ENCODE data around the gene AGAP3. TPM values are rescaled to one million over a fixed set of nuclear protein-coding genes. Genes with fewer than 3 reads are reported as not detected.

Gene AGAP3
- total and polyA plus RNA-seq, 2 donors (not counting 1 experiment from before 2014, with no cell fraction given), result 21.1 to 22.3 TPM

GRCh38 chr7:151101621-151102396 lies 15.5 kb downstream of the AGAP3 start:
- TF ChIP-seq EZH2 (IDR thresholded peaks at IDR 0.05; ENCODE audit: borderline replicate concordance, insufficient read depth, low read depth, low read length, poor library complexity, severe bottlenecking), result no peak
- TF ChIP-seq CTCF (IDR thresholded peaks at IDR 0.05), result no peak
- H4K20me1 ChIP-seq (ENCODE audit: control insufficient read depth, insufficient read depth, low read length, poor library complexity, severe bottlenecking), result no peaks in the 10 kb centered on the region

GRCh38 chr7:151102991-151103390 lies 16.7 kb downstream of the AGAP3 start:
- Mint-ChIP-seq H3K9me3 (ENCODE audit: insufficient read depth) (no peaks in the 10 kb centered on the region), H3K27ac (no peak overlapping the region), H3K4me3 (no peak overlapping the region), H3K27me3 (peaks cover 10% of the 10 kb centered on the region), H3K4me1 (no peaks in the 10 kb centered on the region)
- no peak overlapping the region for H3K27ac ChIP-seq (ENCODE audit: low read length in 2 of 2)
- no peak for DNase-seq
- WGBS (ENCODE audit: insufficient coverage), result 71% methylated on average over 3 of the region's 3 CpGs
- no peak overlapping the region for H3K4me3 ChIP-seq (ENCODE audit: control extremely low read depth in 1 of 5, extremely low read depth in 1 of 5, insufficient read depth in 1 of 5, low read depth in 2 of 5, low read length in 4 of 5)
- no peak overlapping the region for H3K9ac ChIP-seq (ENCODE audit: low read length)
- POLR2A ChIA-PET, result no interaction called here
- no peak overlapping the region for H2AFZ ChIP-seq (ENCODE audit: insufficient read depth, low read depth, low read length, poor library complexity, severe bottlenecking)
- no peaks in the 10 kb centered on the region for H3K4me1 ChIP-seq (ENCODE audit: control insufficient read depth in 2 of 2, insufficient read depth in 2 of 2, low read length in 2 of 2)
- H3K36me3 ChIP-seq (replicated peaks in 1 of 2; ENCODE audit: control extremely low read depth in 1 of 2, control insufficient read depth in 1 of 2, extremely low read depth in 1 of 2, insufficient read depth in 2 of 2, low read length in 1 of 2), result no peaks in the 10 kb centered on the region
- no peak for ATAC-seq (ENCODE audit: low read depth)
- peaks cover 0 to 2% (median 0%) of the 10 kb centered on the region in 4 experiments for H3K27me3 ChIP-seq (replicated peaks in 1 of 4; ENCODE audit: control extremely low read depth in 1 of 4, control insufficient read depth in 3 of 4, insufficient read depth in 4 of 4, low read length in 3 of 4)
- H3K9me3 ChIP-seq (ENCODE audit: control extremely low read depth in 1 of 3, control insufficient read depth in 2 of 3, insufficient read depth in 1 of 3, low read length in 2 of 3), result no peaks in the 10 kb centered on the region
- H4K20me1 ChIP-seq (ENCODE audit: control insufficient read depth, insufficient read depth, low read length, poor library complexity, severe bottlenecking), result no peaks in the 10 kb centered on the region
- CTCF ChIA-PET, result interaction anchor here (1.2 kb wide), 1 partner anchor 21 kb away, joined by 5 read pairs; no protein-coding TSS in a partner anchor
- no peaks in the 10 kb centered on the region for H3K79me2 ChIP-seq (ENCODE audit: control insufficient read depth, insufficient read depth, low read length)
- TF ChIP-seq EZH2 (IDR thresholded peaks at IDR 0.05; ENCODE audit: borderline replicate concordance, insufficient read depth, low read depth, low read length, poor library complexity, severe bottlenecking) (no peak), CTCF (IDR thresholded peaks at IDR 0.05) (no peak)
- intact Hi-C loops (cut with micrococcal nuclease), result no loop called here
- no peak overlapping the region for H3K4me2 ChIP-seq (replicated peaks; ENCODE audit: low read depth, low read length, poor library complexity, severe bottlenecking)

More at GRCh38 chr7:151101621-151102396, 15.5 kb downstream of the AGAP3 start:
- no peaks in the 10 kb centered on the region for H3K9me3 Mint-ChIP-seq (ENCODE audit: insufficient read depth)
- H3K4me3 ChIP-seq (ENCODE audit: control extremely low read depth in 1 of 5, extremely low read depth in 1 of 5, insufficient read depth in 1 of 5, low read depth in 2 of 5, low read length in 4 of 5), result no peak overlapping the region
- no peaks in the 10 kb centered on the region for H3K4me1 Mint-ChIP-seq
- ATAC-seq (ENCODE audit: low read depth) (no peak), DNase-seq (no peak)
- H3K27me3 ChIP-seq (replicated peaks in 1 of 4; ENCODE audit: control extremely low read depth in 1 of 4, control insufficient read depth in 3 of 4, insufficient read depth in 4 of 4, low read length in 3 of 4), result peaks cover 0 to 2% (median 0%) of the 10 kb centered on the region in 4 experiments
- no peak overlapping the region for H3K27ac ChIP-seq (ENCODE audit: low read length in 2 of 2)
- H3K9ac ChIP-seq (ENCODE audit: low read length), result no peak overlapping the region
- intact Hi-C loops (cut with micrococcal nuclease), result no loop called here
- no peak overlapping the region for H3K27ac Mint-ChIP-seq
- no peak overlapping the region for H3K4me2 ChIP-seq (replicated peaks; ENCODE audit: low read depth, low read length, poor library complexity, severe bottlenecking)
- peaks cover 10% of the 10 kb centered on the region for H3K27me3 Mint-ChIP-seq
- no peak overlapping the region for H2AFZ ChIP-seq (ENCODE audit: insufficient read depth, low read depth, low read length, poor library complexity, severe bottlenecking)
- H3K4me1 ChIP-seq (ENCODE audit: control insufficient read depth in 2 of 2, insufficient read depth in 2 of 2, low read length in 2 of 2), result no peaks in the 10 kb centered on the region
- ChIA-PET POLR2A (no interaction called here), CTCF (interaction anchor here (1.0 kb wide), 1 partner anchor 9 kb away, joined by 3 read pairs; no protein-coding TSS in a partner anchor)
- H3K36me3 ChIP-seq (replicated peaks in 1 of 2; ENCODE audit: control extremely low read depth in 1 of 2, control insufficient read depth in 1 of 2, extremely low read depth in 1 of 2, insufficient read depth in 2 of 2, low read length in 1 of 2), result no peaks in the 10 kb centered on the region
- WGBS (ENCODE audit: insufficient coverage), result 82% methylated on average over 22 of the region's 24 CpGs
- H3K9me3 ChIP-seq (ENCODE audit: control extremely low read depth in 1 of 3, control insufficient read depth in 2 of 3, insufficient read depth in 1 of 3, low read length in 2 of 3), result no peaks in the 10 kb centered on the region
- no peak overlapping the region for H3K4me3 Mint-ChIP-seq
- no peaks in the 10 kb centered on the region for H3K79me2 ChIP-seq (ENCODE audit: control insufficient read depth, insufficient read depth, low read length)
